Glutamatergic neuron (in vitro differentiated cells): ENCODE results near the gene RFNG. TPM values are rescaled to one million over a fixed set of nuclear protein-coding genes. Genes with fewer than 3 reads are reported as not detected.

Experiments used
- DNase-seq: peaks from one replicate; pipeline ENCODE4 v3.0.0; 2022
- H3K27ac Mint-ChIP-seq: one replicate; pipeline ENCODE4 v1.8.0; 2020; ENCODE audit warnings: mild to moderate bottlenecking, mixed read lengths, inconsistent platforms; ENCODE audit not compliant: unreplicated experiment
- H3K27me3 Mint-ChIP-seq: one replicate; pipeline ENCODE4 v1.8.0; 2020; ENCODE audit warnings: mild to moderate bottlenecking, moderate library complexity, mixed read lengths, inconsistent platforms; ENCODE audit not compliant: unreplicated experiment
- H3K36me3 Mint-ChIP-seq: one replicate; pipeline ENCODE4 v1.8.0; 2020; ENCODE audit warnings: mild to moderate bottlenecking, mixed read lengths, inconsistent platforms; ENCODE audit not compliant: unreplicated experiment
- H3K4me1 Mint-ChIP-seq: one replicate; pipeline ENCODE4 v1.8.0; 2020; ENCODE audit warnings: mild to moderate bottlenecking, low read depth, mixed read lengths, inconsistent platforms; ENCODE audit not compliant: unreplicated experiment
- H3K4me3 Mint-ChIP-seq: one replicate; pipeline ENCODE4 v1.8.0; 2020; ENCODE audit warnings: mild to moderate bottlenecking, mixed read lengths, inconsistent platforms; ENCODE audit not compliant: unreplicated experiment
- H3K9me3 Mint-ChIP-seq: one replicate; pipeline ENCODE4 v1.8.0; 2020; ENCODE audit warnings: mild to moderate bottlenecking, moderate library complexity, mixed read lengths, inconsistent platforms; ENCODE audit not compliant: unreplicated experiment
- CTCF ChIP-seq: fragments of 200-600 bp; sonication (generic); IDR thresholded peaks from one replicate; pipeline ENCODE4 v1.5.0; 2021; ENCODE audit not compliant: partially characterized antibody, unreplicated experiment
- total RNA-seq: library from RNA; stranded (reverse); fragmentation: NEBNext Ultra II Directional; extraction: Animal tissue kit (Norgen Biotek cat#: 25700); gene quantifications from one replicate; pipeline ENCODE4 v1.2.1, GENCODE V29; 2021; ENCODE audit not compliant: unreplicated experiment

The RFNG gene
- total RNA-seq, 1 donor from 2014 or later, result 50.8 TPM

GRCh38 chr17:82011617-82012187 lies 39.9 kb downstream of the RFNG start:
- no peak overlapping the region for H3K4me3 Mint-ChIP-seq
- no peak for DNase-seq
- H3K27me3 Mint-ChIP-seq, result no peaks in the 10 kb centered on the region
- H3K36me3 Mint-ChIP-seq, result no peaks in the 10 kb centered on the region
- no peak overlapping the region for H3K27ac Mint-ChIP-seq
- no peak for TF ChIP-seq CTCF
- H3K9me3 Mint-ChIP-seq, result no peaks in the 10 kb centered on the region
- no peaks in the 10 kb centered on the region for H3K4me1 Mint-ChIP-seq

- H3K27ac Mint-ChIP-seq, result no peak overlapping the region
- no peak for DNase-seq
Measured at GRCh38 chr17:82010575-82011525, 40.8 kb downstream of the RFNG start.

GRCh38 chr17:82009413-82009812 lies 42.2 kb downstream of the RFNG start:
- H3K36me3 Mint-ChIP-seq, result no peaks in the 10 kb centered on the region
- no peak for DNase-seq
- peaks cover 10% of the 10 kb centered on the region for H3K4me1 Mint-ChIP-seq
- TF ChIP-seq CTCF, result no peak
- no peak overlapping the region for H3K27ac Mint-ChIP-seq
- peaks cover 5% of the 10 kb centered on the region for H3K9me3 Mint-ChIP-seq
- no peak overlapping the region for H3K4me3 Mint-ChIP-seq
- peaks cover 5% of the 10 kb centered on the region for H3K27me3 Mint-ChIP-seq

More at GRCh38 chr17:82010575-82011525, 40.8 kb downstream of the RFNG start:
- peaks cover 8% of the 10 kb centered on the region for H3K4me1 Mint-ChIP-seq
- TF ChIP-seq CTCF, result no peak
- H3K9me3 Mint-ChIP-seq, result peaks cover 5% of the 10 kb centered on the region
- H3K36me3 Mint-ChIP-seq, result no peaks in the 10 kb centered on the region
- H3K4me3 Mint-ChIP-seq, result no peak overlapping the region
- peaks cover 5% of the 10 kb centered on the region for H3K27me3 Mint-ChIP-seq

- no peak for DNase-seq
- H3K4me1 Mint-ChIP-seq, result peaks cover 10% of the 10 kb centered on the region
- H3K27ac Mint-ChIP-seq, result no peak overlapping the region
- no peak overlapping the region for H3K4me3 Mint-ChIP-seq
- H3K27me3 Mint-ChIP-seq, result peaks cover 5% of the 10 kb centered on the region
- H3K9me3 Mint-ChIP-seq, result peaks cover 5% of the 10 kb centered on the region
- no peaks in the 10 kb centered on the region for H3K36me3 Mint-ChIP-seq
- no peak for TF ChIP-seq CTCF
Measured at GRCh38 chr17:82008941-82009405, 42.6 kb downstream of the RFNG start.
